Activated CD4-positive, alpha-beta memory T cell treated with anti-CD3 and anti-CD28 coated beads, Interleukin-2, amount 10 ng/mL, durations not matched to agents 7 days and 5 days (primary cell): ENCODE measurements around the gene CCDC78. TPM values are rescaled to one million over a fixed set of nuclear protein-coding genes. Genes with fewer than 3 reads are reported as not detected.

Source experiments
- CTCF ChIA-PET: fragments of 350-600 bp; sonication (Branson Sonifier 250); formaldehyde crosslinking; loops from one replicate; lab custom pipeline; 2021; ENCODE audit warnings: antibody characterized with exemption, inconsistent platforms; lab: Charles Lee
- POLR2A ChIA-PET: fragments of 350-600 bp; sonication (Branson Sonifier 250); formaldehyde crosslinking; loops from one replicate; lab custom pipeline; 2021; ENCODE audit warnings: antibody characterized with exemption; lab: Charles Lee
- DNase-seq: peaks from one replicate; pipeline ENCODE4 v3.0.0-alpha.2; 2020
- H3K27ac Mint-ChIP-seq: one replicate; pipeline ENCODE4 v1.8.0; 2021; ENCODE audit warnings: mild to moderate bottlenecking, mixed read lengths
- H3K27me3 Mint-ChIP-seq: one replicate; pipeline ENCODE4 v1.8.0; 2021; ENCODE audit warnings: mixed read lengths
- H3K36me3 Mint-ChIP-seq: one replicate; pipeline ENCODE4 v1.8.0; 2021; ENCODE audit warnings: low read depth, mixed read lengths
- H3K4me1 Mint-ChIP-seq: one replicate; pipeline ENCODE4 v1.8.0; 2021; ENCODE audit warnings: mixed read lengths
- H3K4me3 Mint-ChIP-seq: one replicate; pipeline ENCODE4 v1.8.0; 2021; ENCODE audit warnings: mild to moderate bottlenecking, mixed read lengths
- H3K9me3 Mint-ChIP-seq: one replicate; pipeline ENCODE4 v1.8.0; 2021; ENCODE audit warnings: mixed read lengths
- total RNA-seq, 2 experiments: library from RNA; stranded (reverse); gene quantifications; one replicate each; pipeline ENCODE4 v1.2.3, GENCODE V29; 2021

Gene CCDC78
- total RNA-seq, 2 experiments from 2014 or later, result 1.9 to 2.3 TPM

GRCh38 chr16:687499-687898, 38.7 kb downstream of the CCDC78 start:
- ChIA-PET CTCF (no interaction called here), POLR2A (interaction anchor here (1.0 kb wide), 1 partner anchor 9 kb away, joined by 3 read pairs; no protein-coding TSS in a partner anchor)
- Mint-ChIP-seq H3K9me3 (no peaks in the 10 kb centered on the region), H3K4me3 (no peak overlapping the region), H3K4me1 (peaks cover 46% of the 10 kb centered on the region), H3K27ac (no peak overlapping the region), H3K36me3 (peaks cover 19% of the 10 kb centered on the region), H3K27me3 (no peaks in the 10 kb centered on the region)
- DNase-seq, result no peak

GRCh38 chr16:686459-687260, 39.6 kb downstream of the CCDC78 start:
- ChIA-PET CTCF (interaction anchor here (0.9 to 1.3 kb wide), 2 partner anchors 9 to 19 kb away, joined by 3 to 4 read pairs; partner anchors contain the start of gene RHOT2), POLR2A (interaction anchor here (1.0 kb wide), 1 partner anchor 9 kb away, joined by 3 read pairs; no protein-coding TSS in a partner anchor)
- H3K9me3 Mint-ChIP-seq, result no peaks in the 10 kb centered on the region
- H3K4me1 Mint-ChIP-seq, result peaks cover 51% of the 10 kb centered on the region
- peaks cover 25% of the 10 kb centered on the region for H3K36me3 Mint-ChIP-seq
- DNase-seq, result no peak
- no peak overlapping the region for H3K4me3 Mint-ChIP-seq
- no peak overlapping the region for H3K27ac Mint-ChIP-seq
- no peaks in the 10 kb centered on the region for H3K27me3 Mint-ChIP-seq

GRCh38 chr16:685967-686366, 40.3 kb downstream of the CCDC78 start:
- CTCF ChIA-PET, result interaction anchor here (0.9 to 1.3 kb wide), 2 partner anchors 9 to 19 kb away, joined by 3 to 4 read pairs; partner anchors contain the start of gene RHOT2
- peaks cover 30% of the 10 kb centered on the region for H3K36me3 Mint-ChIP-seq
- no peaks in the 10 kb centered on the region for H3K27me3 Mint-ChIP-seq
- no peak overlapping the region for H3K27ac Mint-ChIP-seq
- H3K4me1 Mint-ChIP-seq, result peaks cover 56% of the 10 kb centered on the region
- DNase-seq, result no peak
- H3K4me3 Mint-ChIP-seq, result peak overlapping the region; percentile 30
- H3K9me3 Mint-ChIP-seq, result no peaks in the 10 kb centered on the region
- POLR2A ChIA-PET, result interaction anchor here (1.0 kb wide), 1 partner anchor 9 kb away, joined by 3 read pairs; no protein-coding TSS in a partner anchor

GRCh38 chr16:684961-685696, 41.1 kb downstream of the CCDC78 start:
- Mint-ChIP-seq H3K4me3 (no peak overlapping the region), H3K27me3 (no peaks in the 10 kb centered on the region), H3K9me3 (no peaks in the 10 kb centered on the region), H3K36me3 (peaks cover 31% of the 10 kb centered on the region), H3K27ac (no peak overlapping the region), H3K4me1 (peaks cover 51% of the 10 kb centered on the region)
- ChIA-PET CTCF (no interaction called here), POLR2A (interaction anchor here (0.7 to 1.9 kb wide), 6 partner anchors 10 to 48 kb away, joined by 3 to 16 read pairs (median 6); partner anchors contain the start of genes ANTKMT, METTL26 and RHBDL1)
- DNase-seq, result no peak

GRCh38 chr16:684071-684794, 42.0 kb downstream of the CCDC78 start, which contains the start of gene JMJD8:
Gene JMJD8, minus strand, starts transcription at chr16:684334. Its CDS starts 15 bp downstream, at chr16:684319.
- Mint-ChIP-seq H3K36me3 (peaks cover 31% of the 10 kb centered on the region), H3K9me3 (no peaks in the 10 kb centered on the region), H3K4me3 (peak within 1 kb of the TSS; percentile 81), H3K4me1 (peaks cover 49% of the 10 kb centered on the region), H3K27ac (peak within 1 kb of the TSS; percentile 64), H3K27me3 (no peaks in the 10 kb centered on the region)
- CTCF ChIA-PET, result no interaction called here
- DNase-seq, result peak; percentile 97
- POLR2A ChIA-PET, result interaction anchor here (0.7 to 1.9 kb wide), 9 partner anchors 9 to 47 kb away, joined by 3 to 16 read pairs (median 4); partner anchors contain the start of genes ANTKMT, METTL26 and RHBDL1

GRCh38 chr16:683396-684070, 42.7 kb downstream of the CCDC78 start:
- Mint-ChIP-seq H3K27ac (peak overlapping the region; percentile 35), H3K4me1 (peaks cover 47% of the 10 kb centered on the region)
- POLR2A ChIA-PET, result interaction anchor here (1.0 to 1.9 kb wide), 8 partner anchors 8 to 47 kb away, joined by 3 to 16 read pairs (median 5); partner anchors contain the start of genes ANTKMT, METTL26 and RHBDL1

GRCh38 chr16:682493-683395, 43.5 kb downstream of the CCDC78 start:
- Mint-ChIP-seq H3K4me1 (peaks cover 45% of the 10 kb centered on the region), H3K27ac (peak overlapping the region; percentile 58), H3K27me3 (no peaks in the 10 kb centered on the region), H3K4me3 (peak overlapping the region; percentile 81), H3K36me3 (peaks cover 31% of the 10 kb centered on the region), H3K9me3 (no peaks in the 10 kb centered on the region)
- no peak for DNase-seq
- ChIA-PET POLR2A (interaction anchor here (1.5 to 4.9 kb wide), 3 partner anchors 7 to 15 kb away, joined by 5 to 35 read pairs (median 22); partner anchors contain the start of genes RHOT2 and WDR24), CTCF (interaction anchor here (1.7 kb wide), 1 partner anchor 15 kb away, joined by 4 read pairs; the partner anchor contains the start of gene RHOT2)

More at GRCh38 chr16:683396-684070, 42.7 kb downstream of the CCDC78 start:
- Mint-ChIP-seq H3K27me3 (no peaks in the 10 kb centered on the region), H3K4me3 (peak overlapping the region; percentile 81), H3K36me3 (peaks cover 31% of the 10 kb centered on the region), H3K9me3 (no peaks in the 10 kb centered on the region)
- CTCF ChIA-PET, result no interaction called here
- DNase-seq, result no peak

GRCh38 chr16:681746-682427, 44.4 kb downstream of the CCDC78 start:
- peaks cover 49% of the 10 kb centered on the region for H3K4me1 Mint-ChIP-seq
- CTCF ChIA-PET, result interaction anchor here (1.7 kb wide), 1 partner anchor 14 kb away, joined by 4 read pairs; the partner anchor contains the start of gene RHOT2

GRCh38 chr16:680967-681745, 45.1 kb downstream of the CCDC78 start:
- DNase-seq, result no peak
- H3K4me3 Mint-ChIP-seq, result peak overlapping the region; percentile 81
- ChIA-PET CTCF (interaction anchor here (1.0 to 2.1 kb wide), 6 partner anchors 13 to 33 kb away, joined by 3 to 8 read pairs (median 4); partner anchors contain the start of gene RHOT2), POLR2A (interaction anchor here (0.6 to 4.9 kb wide), 11 partner anchors 9 to 1284 kb away, joined by 3 to 35 read pairs (median 4); partner anchors contain the start of genes METTL26, RHOT2, RPS2 and WDR24)
- H3K27me3 Mint-ChIP-seq, result no peaks in the 10 kb centered on the region
- H3K4me1 Mint-ChIP-seq, result peaks cover 51% of the 10 kb centered on the region
- peak overlapping the region; percentile 62 for H3K27ac Mint-ChIP-seq
- no peaks in the 10 kb centered on the region for H3K9me3 Mint-ChIP-seq
- peaks cover 24% of the 10 kb centered on the region for H3K36me3 Mint-ChIP-seq

More at GRCh38 chr16:681746-682427, 44.4 kb downstream of the CCDC78 start:
- Mint-ChIP-seq H3K27ac (peak overlapping the region; percentile 58), H3K4me3 (peak overlapping the region; percentile 81), H3K27me3 (no peaks in the 10 kb centered on the region), H3K9me3 (no peaks in the 10 kb centered on the region), H3K36me3 (peaks cover 27% of the 10 kb centered on the region)
- DNase-seq, result no peak
- POLR2A ChIA-PET, result interaction anchor here (1.3 to 4.9 kb wide), 4 partner anchors 8 to 110 kb away, joined by 3 to 35 read pairs (median 14); partner anchors contain the start of genes RHOT2 and WDR24
